Hepatocyte (in vitro differentiated cells): Measurements from ENCODE around the gene TTC7B.

Source experiments
- EZH2 ChIP-seq: fragments of 200-600 bp; sonication (generic); IDR thresholded peaks from 2 replicates; pipeline ENCODE4 v1.6.1; 2016; ENCODE audit warnings: antibody characterized with exemption, mild to moderate bottlenecking, borderline replicate concordance
- EZH2phosphoT487 ChIP-seq: fragments of 200-600 bp; sonication (generic); IDR thresholded peaks from one replicate; pipeline ENCODE4 v1.6.1; 2018; ENCODE audit warnings: antibody characterized with exemption, mild to moderate bottlenecking, low read depth, moderate library complexity; ENCODE audit not compliant: unreplicated experiment, severe bottlenecking
- TF ChIP-seq, protein P1 (sequence below): fragments of 200-600 bp; sonication (generic); IDR thresholded peaks from 2 replicates; pipeline ENCODE4 v1.5.1; 2016; ENCODE audit warnings: antibody characterized with exemption, mild to moderate bottlenecking; ENCODE audit not compliant: poor library complexity

DNA sequence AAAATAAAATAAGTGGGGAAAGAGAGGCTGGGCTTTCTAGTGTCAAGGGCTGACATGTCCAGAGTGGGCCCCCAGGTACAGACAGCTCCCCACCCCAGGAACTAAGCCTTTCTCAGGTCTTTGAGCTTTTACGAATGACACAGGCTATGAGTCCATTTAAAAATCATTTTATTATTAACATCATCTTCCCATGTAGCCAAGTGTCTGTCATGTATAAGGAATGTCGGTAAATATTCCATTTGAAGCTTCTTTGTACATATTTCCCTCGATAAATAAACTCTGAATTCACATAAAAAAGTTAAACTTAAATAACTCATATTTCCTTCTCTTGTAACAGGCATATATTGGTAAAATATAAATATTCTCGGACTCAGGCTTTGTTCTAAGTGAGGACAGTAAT, 275.8 kb downstream of the TTC7B start:
- TF ChIP-seq, protein P1, sequence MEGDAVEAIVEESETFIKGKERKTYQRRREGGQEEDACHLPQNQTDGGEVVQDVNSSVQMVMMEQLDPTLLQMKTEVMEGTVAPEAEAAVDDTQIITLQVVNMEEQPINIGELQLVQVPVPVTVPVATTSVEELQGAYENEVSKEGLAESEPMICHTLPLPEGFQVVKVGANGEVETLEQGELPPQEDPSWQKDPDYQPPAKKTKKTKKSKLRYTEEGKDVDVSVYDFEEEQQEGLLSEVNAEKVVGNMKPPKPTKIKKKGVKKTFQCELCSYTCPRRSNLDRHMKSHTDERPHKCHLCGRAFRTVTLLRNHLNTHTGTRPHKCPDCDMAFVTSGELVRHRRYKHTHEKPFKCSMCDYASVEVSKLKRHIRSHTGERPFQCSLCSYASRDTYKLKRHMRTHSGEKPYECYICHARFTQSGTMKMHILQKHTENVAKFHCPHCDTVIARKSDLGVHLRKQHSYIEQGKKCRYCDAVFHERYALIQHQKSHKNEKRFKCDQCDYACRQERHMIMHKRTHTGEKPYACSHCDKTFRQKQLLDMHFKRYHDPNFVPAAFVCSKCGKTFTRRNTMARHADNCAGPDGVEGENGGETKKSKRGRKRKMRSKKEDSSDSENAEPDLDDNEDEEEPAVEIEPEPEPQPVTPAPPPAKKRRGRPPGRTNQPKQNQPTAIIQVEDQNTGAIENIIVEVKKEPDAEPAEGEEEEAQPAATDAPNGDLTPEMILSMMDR: no peak
- TF ChIP-seq EZH2phosphoT487: no peak
- TF ChIP-seq EZH2: no peak
